Measurements from ENCODE around the gene SENP5. TPM values are rescaled to one million over a fixed set of nuclear protein-coding genes. Genes with fewer than 3 reads are reported as not detected.

The SENP5 gene
- total and polyA plus RNA-seq, 2 of the 8 experiments (the other 6 are each of a cell fraction or from before 2014, with no cell fraction given): 6.7 to 27.3 TPM

DNA sequence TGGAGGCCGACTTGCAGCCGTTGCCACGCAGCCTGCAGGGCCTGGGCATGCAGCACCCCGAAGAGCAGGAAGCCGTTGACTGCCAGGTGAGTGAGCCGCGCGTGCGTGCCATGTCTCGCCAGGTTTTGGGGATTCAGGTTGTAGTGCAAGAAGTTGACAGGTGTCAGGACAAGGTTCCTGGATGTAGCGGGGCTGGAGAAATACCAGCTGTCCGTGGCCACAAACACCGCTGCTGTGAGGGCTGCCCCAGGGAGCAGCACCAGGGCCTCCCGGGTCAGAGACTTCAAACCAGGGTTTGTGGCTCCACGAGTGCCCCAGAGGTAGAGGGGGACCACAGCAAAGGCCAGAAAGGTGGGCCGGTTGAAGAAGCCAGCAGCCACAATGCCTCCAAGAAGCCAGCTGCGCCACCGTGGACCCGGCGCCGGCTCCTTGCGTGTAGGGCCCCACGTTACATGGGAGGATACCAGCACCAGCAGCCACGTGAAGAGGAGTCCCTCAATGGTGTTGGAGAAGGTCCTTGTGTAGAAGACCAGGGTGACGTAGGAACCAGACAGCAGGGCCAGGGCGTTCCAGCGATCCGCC lies 80.2 kb downstream of the SENP5 start:
- Histone ChIP-seq H4K8ac (ENCODE audit: extremely low read depth, insufficient read depth, low read length) (peak overlapping the region; percentile 73; the same call in 1 of the 2 replicates), H3K36me3 (ENCODE audit: control insufficient read depth in 2 of 4, insufficient read depth in 4 of 4, low read length in 3 of 4) (no peaks in the 10 kb centered on the region), H2BK20ac (ENCODE audit: low read length) (no peak overlapping the region), H3K4me2 (ENCODE audit: insufficient read depth in 1 of 2, low read depth in 2 of 2, low read length in 2 of 2) (no peak overlapping the region; a peak in 1 of 4 replicates), H2AFZ (ENCODE audit: low read length) (peak overlapping the region; percentile 78), H3K4me1 (replicated peaks in 1 of 4; ENCODE audit: control insufficient read depth in 3 of 4, insufficient read depth in 4 of 4, low read length in 3 of 4) (peaks cover 3 to 4% (median 4%) of the 10 kb centered on the region in 4 experiments), H3K4me3 (ENCODE audit: extremely low read depth in 1 of 4, insufficient read depth in 2 of 4, low read depth in 3 of 4, low read length in 4 of 4) (no peak overlapping the region), H2BK15ac (ENCODE audit: low read length) (0 out of 2 replicates have a peak overlapping the region, but pooled peaks have one; percentile 72), H4K5ac (ENCODE audit: insufficient read length, low read depth, low read length) (no peak overlapping the region), H4K20me1 (replicated peaks in 1 of 2; ENCODE audit: control insufficient read depth in 1 of 2, insufficient read depth in 2 of 2, low read length in 2 of 2) (peaks cover 0 to 7% of the 10 kb centered on the region in 2 experiments), H3K4ac (replicated peaks; ENCODE audit: insufficient read length, low read depth, low read length) (no peak overlapping the region), H2BK12ac (ENCODE audit: low read depth, low read length) (peak overlapping the region; percentile 50; the same call in 1 of the 2 replicates), H3K9ac (replicated peaks in 1 of 4; ENCODE audit: extremely low read depth in 1 of 4, low read depth in 3 of 4, low read length in 3 of 4) (no peak overlapping the region), H3K9me3 (ENCODE audit: insufficient read depth in 2 of 2, low read depth in 1 of 2, low read length in 1 of 2) (no peaks in the 10 kb centered on the region), H2AK5ac (ENCODE audit: low read depth, low read length) (no peak overlapping the region), H3K18ac (ENCODE audit: extremely low read depth, low read length) (no peak overlapping the region), H4K91ac (replicated peaks; ENCODE audit: insufficient read length, low read length) (peak overlapping the region; percentile 40), H3K27ac (ENCODE audit: low read depth, low read length) (no peak overlapping the region), H2BK120ac (replicated peaks; ENCODE audit: low read depth, low read length) (no peak overlapping the region), H3K14ac (ENCODE audit: insufficient read length) (no peak overlapping the region), H3K23ac (ENCODE audit: insufficient read length) (no peak overlapping the region), H2BK5ac (ENCODE audit: low read depth, low read length) (no peak overlapping the region), H3K79me2 (ENCODE audit: control insufficient read depth in 1 of 2, insufficient read depth in 2 of 2, low read length in 2 of 2) (peaks cover 8 to 10% of the 10 kb centered on the region in 2 experiments), H3K23me2 (ENCODE audit: low read depth, low read length) (peaks cover 4% of the 10 kb centered on the region), H3K27me3 (replicated peaks in 1 of 4; ENCODE audit: control insufficient read depth in 3 of 4, extremely low read depth in 1 of 4, insufficient read depth in 3 of 4, low read length in 3 of 4) (no peaks in the 10 kb centered on the region), H3K79me1 (ENCODE audit: low read depth, low read length) (peaks cover 6% of the 10 kb centered on the region; the same call in 1 of the 2 replicates), H3K56ac (replicated peaks; ENCODE audit: insufficient read length, low read depth, low read length) (no peak overlapping the region)
- ChIA-PET CTCF (ENCODE audit: partially characterized antibody) (interaction anchor here (1.0 to 1.8 kb wide), 5 partner anchors 13 to 358 kb away, joined by 3 to 4 read pairs (median 3); no protein-coding TSS in a partner anchor), POLR2A (ENCODE audit: partially characterized antibody) (interaction anchor here (1.3 kb wide), 1 partner anchor 11 kb away, joined by 3 read pairs; no protein-coding TSS in a partner anchor)
- FAIRE-seq: no peak
- no peak for DNase-seq (ENCODE audit: low read depth in 1 of 2, low spot score in 2 of 2)
- WGBS, 2 experiments (ENCODE audit: extremely low coverage in 1 of 2, insufficient coverage in 1 of 2, insufficient read length in 1 of 2, insufficient replicate concordance in 2 of 2, low coverage in 1 of 2, low lambda C conversion rate in 2 of 2, missing lambda C conversion rate in 1 of 2): 92% methylated on average over 25 of the region's 28 CpGs; no CpG with 5 or more reads in 1 of the 2 experiments
- TF ChIP-seq, protein P1, sequence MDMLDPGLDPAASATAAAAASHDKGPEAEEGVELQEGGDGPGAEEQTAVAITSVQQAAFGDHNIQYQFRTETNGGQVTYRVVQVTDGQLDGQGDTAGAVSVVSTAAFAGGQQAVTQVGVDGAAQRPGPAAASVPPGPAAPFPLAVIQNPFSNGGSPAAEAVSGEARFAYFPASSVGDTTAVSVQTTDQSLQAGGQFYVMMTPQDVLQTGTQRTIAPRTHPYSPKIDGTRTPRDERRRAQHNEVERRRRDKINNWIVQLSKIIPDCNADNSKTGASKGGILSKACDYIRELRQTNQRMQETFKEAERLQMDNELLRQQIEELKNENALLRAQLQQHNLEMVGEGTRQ (IDR thresholded peaks at IDR 0.05; ENCODE audit: low read length): no peak
- TF ChIP-seq CTCF (IDR thresholded peaks at IDR 0.05; ENCODE audit: control extremely low read depth in 1 of 3, insufficient read depth in 1 of 3, low read depth in 1 of 3, low read length in 3 of 3) (no peak), RFX5 (IDR thresholded peaks at IDR 0.05; ENCODE audit: borderline replicate concordance, low read depth, low read length) (no peak), YY1 (IDR thresholded peaks at IDR 0.05; ENCODE audit: low read depth, low read length) (no peak), MAFK (IDR thresholded peaks at IDR 0.05; ENCODE audit: low read depth, low read length) (no peak), SRF (IDR thresholded peaks at IDR 0.05; ENCODE audit: low read depth, low read length) (no peak), ASH2L (IDR thresholded peaks at IDR 0.05; ENCODE audit: low read length) (no peak), SIX5 (IDR thresholded peaks at IDR 0.05; ENCODE audit: low read depth, low read length) (no peak), RBBP5 (IDR thresholded peaks at IDR 0.05; ENCODE audit: borderline replicate concordance, low read depth, low read length) (no peak), TAF1 (IDR thresholded peaks at IDR 0.05; ENCODE audit: low read depth, low read length) (no peak)
